MM.1S (cell line): ENCODE data around the gene TOGARAM2.

ENCODE experiments used
- DNase-seq: peaks from one replicate; pipeline ENCODE4 v3.0.0-alpha.2; 2015
- H2AFZ ChIP-seq: fragments of 300-600 bp; sonication (generic); 2 replicates; pipeline ENCODE4 v1.6.0; 2016; ENCODE audit warnings: antibody characterized with exemption, low read length
- H3F3A ChIP-seq: fragments of 300-600 bp; sonication (generic); 2 replicates; pipeline ENCODE4 v1.6.1; 2016; ENCODE audit warnings: mild to moderate bottlenecking, antibody characterized with exemption, low read length, moderate library complexity, mixed read lengths; ENCODE audit not compliant: insufficient read depth
- H3K27ac ChIP-seq: fragments of 300-600 bp; sonication (generic); 2 replicates; pipeline ENCODE4 v1.5.1; 2016; ENCODE audit warnings: mild to moderate bottlenecking, low read length
- H3K27me3 ChIP-seq: fragments of 300-600 bp; sonication (generic); replicated peaks from 2 replicates; pipeline ENCODE4 v1.6.0; 2016; ENCODE audit warnings: low read length; ENCODE audit not compliant: insufficient read depth
- H3K36me3 ChIP-seq: fragments of 300-600 bp; sonication (generic); replicated peaks from 2 replicates; pipeline ENCODE4 v1.6.1; 2016; ENCODE audit warnings: mild to moderate bottlenecking, low read length, mixed read lengths; ENCODE audit not compliant: insufficient read depth
- H3K4me1 ChIP-seq: fragments of 300-600 bp; sonication (generic); 2 replicates; pipeline ENCODE4 v1.6.1; 2016; ENCODE audit warnings: low read length, mixed read lengths
- H3K4me2 ChIP-seq: fragments of 300-600 bp; sonication (generic); 2 replicates; pipeline ENCODE4 v1.6.0; 2016; ENCODE audit warnings: low read depth, low read length
- H3K4me3 ChIP-seq: fragments of 300-600 bp; sonication (generic); 2 replicates; pipeline ENCODE4 v1.5.1; 2016; ENCODE audit warnings: low read length, mixed read lengths
- H3K79me2 ChIP-seq: fragments of 300-600 bp; sonication (generic); 2 replicates; pipeline ENCODE4 v1.6.1; 2016; ENCODE audit warnings: mixed run types, low read length, mixed read lengths
- H3K9ac ChIP-seq: fragments of 300-600 bp; sonication (generic); 2 replicates; pipeline ENCODE4 v1.6.1; 2016; ENCODE audit warnings: low read length, mixed read lengths
- H3K9me2 ChIP-seq: fragments of 300-600 bp; sonication (generic); replicated peaks from 2 replicates; pipeline ENCODE4 v1.6.1; 2016; ENCODE audit warnings: mild to moderate bottlenecking, low read length, mixed read lengths; ENCODE audit not compliant: insufficient read depth
- H3K9me3 ChIP-seq: fragments of 300-600 bp; sonication (generic); replicated peaks from 2 replicates; pipeline ENCODE4 v1.6.1; 2016; ENCODE audit warnings: mild to moderate bottlenecking, low read length, mixed read lengths; ENCODE audit not compliant: insufficient read depth
- H4K20me1 ChIP-seq: fragments of 300-600 bp; sonication (generic); 2 replicates; pipeline ENCODE4 v1.6.1; 2016; ENCODE audit warnings: mild to moderate bottlenecking, low read length, moderate library complexity, mixed read lengths; ENCODE audit not compliant: insufficient read depth
- CTCF ChIP-seq: fragments of 300-600 bp; sonication (generic); IDR thresholded peaks from 2 replicates; pipeline ENCODE4 v1.5.1; 2016; ENCODE audit warnings: antibody characterized with exemption, low read length, mixed read lengths
- EZH2 ChIP-seq: fragments of 300-600 bp; sonication (generic); optimal IDR thresholded peaks from 2 replicates; pipeline ENCODE3; 2017; ENCODE audit warnings: low read depth, mild to moderate bottlenecking, antibody characterized with exemption, low read length, mixed read lengths
- EZH2phosphoT487 ChIP-seq: fragments of 300-600 bp; sonication (generic); IDR thresholded peaks from 2 replicates; pipeline ENCODE4 v1.6.1; 2018; ENCODE audit warnings: antibody characterized with exemption, low read length

Gene TOGARAM2

GRCh38 chr2:29013057-29013780, 32.1 kb downstream of the TOGARAM2 start:
- Histone ChIP-seq H3K4me2 (no peak overlapping the region), H3K9me2 (no peaks in the 10 kb centered on the region), H3K9me3 (no peaks in the 10 kb centered on the region), H3K36me3 (no peaks in the 10 kb centered on the region), H3K27ac (no peak overlapping the region), H3K9ac (no peak overlapping the region), H2AFZ (no peak overlapping the region), H3K4me1 (no peaks in the 10 kb centered on the region), H3F3A (no peaks in the 10 kb centered on the region), H4K20me1 (no peaks in the 10 kb centered on the region), H3K79me2 (no peaks in the 10 kb centered on the region), H3K27me3 (no peaks in the 10 kb centered on the region), H3K4me3 (no peak overlapping the region)
- TF ChIP-seq EZH2 = no peak
- DNase-seq = no peak

GRCh38 chr2:29014331-29014730, 33.2 kb downstream of the TOGARAM2 start:
- H3K4me3 ChIP-seq = no peak overlapping the region
- no peaks in the 10 kb centered on the region for H3K79me2 ChIP-seq
- no peaks in the 10 kb centered on the region for H3K4me1 ChIP-seq
- no peaks in the 10 kb centered on the region for H3K36me3 ChIP-seq
- H2AFZ ChIP-seq = no peak overlapping the region
- H3F3A ChIP-seq = no peaks in the 10 kb centered on the region
- H3K27ac ChIP-seq = no peak overlapping the region
- H4K20me1 ChIP-seq = no peaks in the 10 kb centered on the region
- no peaks in the 10 kb centered on the region for H3K27me3 ChIP-seq
- H3K9me2 ChIP-seq = no peaks in the 10 kb centered on the region
- no peaks in the 10 kb centered on the region for H3K9me3 ChIP-seq
- no peak for TF ChIP-seq CTCF
- TF ChIP-seq EZH2 = no peak
- TF ChIP-seq EZH2phosphoT487 = no peak
- no peak overlapping the region for H3K9ac ChIP-seq
- DNase-seq = no peak
- no peak overlapping the region for H3K4me2 ChIP-seq

- Histone ChIP-seq H4K20me1 (no peaks in the 10 kb centered on the region), H3K9ac (no peak overlapping the region), H3K4me2 (no peak overlapping the region), H3K79me2 (no peaks in the 10 kb centered on the region), H3K4me3 (no peak overlapping the region), H2AFZ (no peak overlapping the region), H3K9me2 (no peaks in the 10 kb centered on the region), H3F3A (no peaks in the 10 kb centered on the region), H3K4me1 (no peaks in the 10 kb centered on the region), H3K36me3 (no peaks in the 10 kb centered on the region), H3K27me3 (no peaks in the 10 kb centered on the region), H3K27ac (no peak overlapping the region), H3K9me3 (no peaks in the 10 kb centered on the region)
- no peak for DNase-seq
- TF ChIP-seq CTCF = no peak
- no peak for TF ChIP-seq EZH2
- no peak for TF ChIP-seq EZH2phosphoT487
These were observed 33.8 kb downstream of the TOGARAM2 start for GRCh38 chr2:29014811-29015421.
